MCF 10A (cell line): ENCODE data around the gene P2RY6. TPM values are rescaled to one million over a fixed set of nuclear protein-coding genes. Genes with fewer than 3 reads are reported as not detected.

Experiments
- BruUV-seq: library from RNA; stranded (reverse); fragments of 400-500 nt; replicated peaks from 2 replicates; lab custom pipeline; 2021; lab: Mats Ljungman, UMichigan
- CTCF ChIA-PET: fragments of 300-600 bp; sonication (Branson Sonifier 250); formaldehyde crosslinking; extraction: SDS; loops from one replicate; lab custom pipeline; 2021; ENCODE audit warnings: antibody characterized with exemption, inconsistent platforms; lab: Yijun Ruan, JAX
- POLR2A ChIA-PET: fragments of 300-600, 350-650 bp; sonication (Branson Sonifier 250); formaldehyde crosslinking; extraction: SDS; loops from one replicate; lab custom pipeline; 2020; ENCODE audit warnings: antibody characterized with exemption, inconsistent platforms; lab: Yijun Ruan, JAX
- DNase-seq: peaks from one replicate; pipeline ENCODE4 v3.0.0-alpha.2; 2018; ENCODE audit not compliant: unreplicated experiment
- H3K27ac Mint-ChIP-seq: one replicate; pipeline ENCODE4 v1.8.0; 2022; ENCODE audit warnings: mild to moderate bottlenecking, low read depth, mixed read lengths; ENCODE audit not compliant: unreplicated experiment
- H3K27me3 Mint-ChIP-seq: one replicate; pipeline ENCODE4 v1.8.0; 2022; ENCODE audit warnings: mixed read lengths; ENCODE audit not compliant: insufficient read depth, unreplicated experiment
- H3K36me3 Mint-ChIP-seq: one replicate; pipeline ENCODE4 v1.8.0; 2022; ENCODE audit warnings: mild to moderate bottlenecking, moderate library complexity, mixed read lengths; ENCODE audit not compliant: insufficient read depth, unreplicated experiment
- H3K4me1 Mint-ChIP-seq: one replicate; pipeline ENCODE4 v1.8.0; 2022; ENCODE audit warnings: mixed read lengths; ENCODE audit not compliant: insufficient read depth, unreplicated experiment
- H3K4me3 Mint-ChIP-seq: one replicate; pipeline ENCODE4 v1.8.0; 2022; ENCODE audit warnings: mild to moderate bottlenecking, moderate library complexity, mixed read lengths; ENCODE audit not compliant: unreplicated experiment
- H3K9me3 Mint-ChIP-seq: one replicate; pipeline ENCODE4 v1.8.0; 2022; ENCODE audit warnings: mixed read lengths; ENCODE audit not compliant: unreplicated experiment
- intact Hi-C: fragments of 100-400 bp; cut with micrococcal nuclease; formaldehyde crosslinking; loops from 2 replicates; pipeline ENCODE4 v1.14.1; 2022
- total RNA-seq: library from RNA; stranded (reverse); gene quantifications from 2 replicates; pipeline ENCODE4 v1.2.3, GENCODE V29; 2022
- TF ChIP-seq, protein P1 (sequence below): fragments of 200-600 bp; IDR thresholded peaks from one replicate; pipeline ENCODE4 v1.8.0; 2022; ENCODE audit warnings: antibody characterized with exemption, mild to moderate bottlenecking; ENCODE audit not compliant: unreplicated experiment

Gene P2RY6
- total RNA-seq, 1 experiment from 2014 or later, result not detected

DNA sequence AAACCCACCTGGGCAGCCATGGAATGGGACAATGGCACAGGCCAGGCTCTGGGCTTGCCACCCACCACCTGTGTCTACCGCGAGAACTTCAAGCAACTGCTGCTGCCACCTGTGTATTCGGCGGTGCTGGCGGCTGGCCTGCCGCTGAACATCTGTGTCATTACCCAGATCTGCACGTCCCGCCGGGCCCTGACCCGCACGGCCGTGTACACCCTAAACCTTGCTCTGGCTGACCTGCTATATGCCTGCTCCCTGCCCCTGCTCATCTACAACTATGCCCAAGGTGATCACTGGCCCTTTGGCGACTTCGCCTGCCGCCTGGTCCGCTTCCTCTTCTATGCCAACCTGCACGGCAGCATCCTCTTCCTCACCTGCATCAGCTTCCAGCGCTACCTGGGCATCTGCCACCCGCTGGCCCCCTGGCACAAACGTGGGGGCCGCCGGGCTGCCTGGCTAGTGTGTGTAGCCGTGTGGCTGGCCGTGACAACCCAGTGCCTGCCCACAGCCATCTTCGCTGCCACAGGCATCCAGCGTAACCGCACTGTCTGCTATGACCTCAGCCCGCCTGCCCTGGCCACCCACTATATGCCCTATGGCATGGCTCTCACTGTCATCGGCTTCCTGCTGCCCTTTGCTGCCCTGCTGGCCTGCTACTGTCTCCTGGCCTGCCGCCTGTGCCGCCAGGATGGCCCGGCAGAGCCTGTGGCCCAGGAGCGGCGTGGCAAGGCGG lies 24.5 kb downstream of the P2RY6 start:
- DNase-seq, result no peak
- CTCF ChIA-PET, result interaction anchor here (1.6 to 2.8 kb wide), 3 partner anchors 10 to 364 kb away, joined by 3 to 17 read pairs (median 10); no protein-coding TSS in a partner anchor
- Mint-ChIP-seq H3K27me3 (no peaks in the 10 kb centered on the region), H3K9me3 (no peaks in the 10 kb centered on the region), H3K4me1 (peaks cover 5% of the 10 kb centered on the region), H3K4me3 (no peak overlapping the region), H3K36me3 (peaks cover 6% of the 10 kb centered on the region), H3K27ac (no peak overlapping the region)
- intact Hi-C loops, result no loop called here
- POLR2A ChIA-PET, result no interaction called here
- TF ChIP-seq, protein P1, sequence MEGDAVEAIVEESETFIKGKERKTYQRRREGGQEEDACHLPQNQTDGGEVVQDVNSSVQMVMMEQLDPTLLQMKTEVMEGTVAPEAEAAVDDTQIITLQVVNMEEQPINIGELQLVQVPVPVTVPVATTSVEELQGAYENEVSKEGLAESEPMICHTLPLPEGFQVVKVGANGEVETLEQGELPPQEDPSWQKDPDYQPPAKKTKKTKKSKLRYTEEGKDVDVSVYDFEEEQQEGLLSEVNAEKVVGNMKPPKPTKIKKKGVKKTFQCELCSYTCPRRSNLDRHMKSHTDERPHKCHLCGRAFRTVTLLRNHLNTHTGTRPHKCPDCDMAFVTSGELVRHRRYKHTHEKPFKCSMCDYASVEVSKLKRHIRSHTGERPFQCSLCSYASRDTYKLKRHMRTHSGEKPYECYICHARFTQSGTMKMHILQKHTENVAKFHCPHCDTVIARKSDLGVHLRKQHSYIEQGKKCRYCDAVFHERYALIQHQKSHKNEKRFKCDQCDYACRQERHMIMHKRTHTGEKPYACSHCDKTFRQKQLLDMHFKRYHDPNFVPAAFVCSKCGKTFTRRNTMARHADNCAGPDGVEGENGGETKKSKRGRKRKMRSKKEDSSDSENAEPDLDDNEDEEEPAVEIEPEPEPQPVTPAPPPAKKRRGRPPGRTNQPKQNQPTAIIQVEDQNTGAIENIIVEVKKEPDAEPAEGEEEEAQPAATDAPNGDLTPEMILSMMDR, result no peak
- no TSS peak for BruUV-seq

DNA sequence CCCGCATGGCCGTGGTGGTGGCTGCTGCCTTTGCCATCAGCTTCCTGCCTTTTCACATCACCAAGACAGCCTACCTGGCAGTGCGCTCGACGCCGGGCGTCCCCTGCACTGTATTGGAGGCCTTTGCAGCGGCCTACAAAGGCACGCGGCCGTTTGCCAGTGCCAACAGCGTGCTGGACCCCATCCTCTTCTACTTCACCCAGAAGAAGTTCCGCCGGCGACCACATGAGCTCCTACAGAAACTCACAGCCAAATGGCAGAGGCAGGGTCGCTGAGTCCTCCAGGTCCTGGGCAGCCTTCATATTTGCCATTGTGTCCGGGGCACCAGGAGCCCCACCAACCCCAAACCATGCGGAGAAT lies 25.1 kb downstream of the P2RY6 start:
- Mint-ChIP-seq H3K36me3 (peaks cover 6% of the 10 kb centered on the region), H3K4me3 (no peak overlapping the region), H3K9me3 (no peaks in the 10 kb centered on the region), H3K4me1 (peaks cover 5% of the 10 kb centered on the region), H3K27me3 (no peaks in the 10 kb centered on the region), H3K27ac (no peak overlapping the region)
- ChIA-PET CTCF (interaction anchor here (0.6 to 6.6 kb wide), 7 partner anchors 8 to 424 kb away, joined by 3 to 38 read pairs (median 10); no protein-coding TSS in a partner anchor), POLR2A (no interaction called here)
- TF ChIP-seq, protein P1, result no peak
- intact Hi-C loops, result no loop called here
- BruUV-seq, result no TSS peak
- no peak for DNase-seq

DNA sequence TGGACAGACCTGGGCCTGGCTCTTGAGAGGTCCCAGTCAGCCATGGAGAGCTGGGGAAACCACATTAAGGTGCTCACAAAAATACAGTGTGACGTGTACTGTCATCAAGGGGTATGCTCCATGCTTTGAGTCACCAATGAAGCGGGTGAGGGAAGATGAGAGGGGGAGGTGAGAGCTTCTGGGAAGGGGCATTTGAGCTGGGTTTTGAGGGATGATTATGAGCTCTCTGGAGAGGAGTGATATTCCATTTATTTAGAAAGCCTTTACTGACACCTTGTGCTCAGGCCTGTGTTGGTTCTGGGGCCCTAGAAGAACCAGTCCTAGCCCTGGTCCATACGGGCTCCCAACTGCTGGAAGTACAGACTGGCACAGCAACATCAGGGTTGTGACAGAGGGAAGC lies 25.6 kb downstream of the P2RY6 start:
- Mint-ChIP-seq H3K9me3 (no peaks in the 10 kb centered on the region), H3K36me3 (peaks cover 6% of the 10 kb centered on the region), H3K4me3 (no peak overlapping the region), H3K27ac (no peak overlapping the region), H3K27me3 (no peaks in the 10 kb centered on the region), H3K4me1 (peaks cover 5% of the 10 kb centered on the region)
- DNase-seq, result no peak
- intact Hi-C loops, result no loop called here
- ChIA-PET CTCF (interaction anchor here (0.6 to 6.6 kb wide), 7 partner anchors 8 to 424 kb away, joined by 3 to 38 read pairs (median 10); no protein-coding TSS in a partner anchor), POLR2A (no interaction called here)
- BruUV-seq, result no TSS peak
- TF ChIP-seq, protein P1, result no peak

DNA sequence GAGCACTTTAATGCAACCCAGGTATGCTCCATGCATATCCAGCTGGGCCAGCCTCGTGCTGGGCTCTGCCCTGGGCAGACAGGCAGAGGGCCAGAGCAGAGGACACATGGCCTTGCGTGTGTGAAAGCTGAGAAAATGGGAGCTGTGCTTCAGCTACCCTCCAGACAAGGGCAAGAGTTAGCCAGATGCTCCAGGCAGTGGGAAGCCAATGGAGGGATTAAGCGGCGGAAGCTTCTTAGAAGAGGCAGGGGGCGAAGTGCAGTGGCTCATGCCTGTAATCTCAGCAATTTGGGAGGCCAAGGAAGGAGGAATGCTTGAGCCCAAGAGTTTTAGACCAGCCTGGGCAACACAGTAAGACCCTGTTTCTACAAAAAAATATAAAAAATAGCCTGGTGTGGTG lies 26.1 kb downstream of the P2RY6 start:
- H3K27me3 Mint-ChIP-seq, result no peaks in the 10 kb centered on the region
- DNase-seq, result no peak
- no TSS peak for BruUV-seq
- peaks cover 6% of the 10 kb centered on the region for H3K36me3 Mint-ChIP-seq
- ChIA-PET POLR2A (interaction anchor here (0.7 kb wide), 1 partner anchor 91 kb away, joined by 3 read pairs; no protein-coding TSS in a partner anchor), CTCF (interaction anchor here (0.6 to 6.6 kb wide), 6 partner anchors 9 to 363 kb away, joined by 3 to 38 read pairs (median 12); partner anchors contain the start of gene ARHGEF17)
- intact Hi-C loops, result no loop called here
- TF ChIP-seq, protein P1, result no peak
- no peak overlapping the region for H3K4me3 Mint-ChIP-seq
- H3K4me1 Mint-ChIP-seq, result peaks cover 5% of the 10 kb centered on the region
- H3K9me3 Mint-ChIP-seq, result no peaks in the 10 kb centered on the region
- H3K27ac Mint-ChIP-seq, result no peak overlapping the region
